Measurements from ENCODE around the gene WDPCP.

GRCh38 chr2:63163161-63163820 lies 425.0 kb downstream of the WDPCP start:
- no peak for TF ChIP-seq CTCF (IDR thresholded peaks at IDR 0.05; ENCODE audit: poor library complexity, severe bottlenecking)
- TF ChIP-seq TAF1 (IDR thresholded peaks at IDR 0.05; ENCODE audit: low read depth): no peak
- TF ChIP-seq EP300 (conservative IDR thresholded peaks at IDR 0.05; ENCODE audit: poor library complexity, severe bottlenecking): no peak
- TF ChIP-seq POLR2AphosphoS5 (IDR thresholded peaks at IDR 0.05): no peak
- TF ChIP-seq EZH2 (IDR thresholded peaks at IDR 0.05; ENCODE audit: borderline replicate concordance, insufficient read depth, low read length, poor library complexity, severe bottlenecking): no peak
- no peak for TF ChIP-seq RAD21 (conservative IDR thresholded peaks at IDR 0.05)
- no peak for TF ChIP-seq SMC3 (conservative IDR thresholded peaks at IDR 0.05; ENCODE audit: poor library complexity)
- TF ChIP-seq REST (IDR thresholded peaks at IDR 0.05; ENCODE audit: borderline replicate concordance): no peak
- no peak for TF ChIP-seq MXI1 (conservative IDR thresholded peaks at IDR 0.05; ENCODE audit: poor library complexity, severe bottlenecking)

Data from neural cell (in vitro differentiated cells).